DMS79 treated with DMSO at 0.1 percent for 48 hours (cell line): ENCODE measurements around the gene LBHD2.

Experiments
- DNase-seq: peaks from one replicate; lab custom pipeline; 2025; lab: John Stamatoyannopoulos, UW

Gene LBHD2

DNA sequence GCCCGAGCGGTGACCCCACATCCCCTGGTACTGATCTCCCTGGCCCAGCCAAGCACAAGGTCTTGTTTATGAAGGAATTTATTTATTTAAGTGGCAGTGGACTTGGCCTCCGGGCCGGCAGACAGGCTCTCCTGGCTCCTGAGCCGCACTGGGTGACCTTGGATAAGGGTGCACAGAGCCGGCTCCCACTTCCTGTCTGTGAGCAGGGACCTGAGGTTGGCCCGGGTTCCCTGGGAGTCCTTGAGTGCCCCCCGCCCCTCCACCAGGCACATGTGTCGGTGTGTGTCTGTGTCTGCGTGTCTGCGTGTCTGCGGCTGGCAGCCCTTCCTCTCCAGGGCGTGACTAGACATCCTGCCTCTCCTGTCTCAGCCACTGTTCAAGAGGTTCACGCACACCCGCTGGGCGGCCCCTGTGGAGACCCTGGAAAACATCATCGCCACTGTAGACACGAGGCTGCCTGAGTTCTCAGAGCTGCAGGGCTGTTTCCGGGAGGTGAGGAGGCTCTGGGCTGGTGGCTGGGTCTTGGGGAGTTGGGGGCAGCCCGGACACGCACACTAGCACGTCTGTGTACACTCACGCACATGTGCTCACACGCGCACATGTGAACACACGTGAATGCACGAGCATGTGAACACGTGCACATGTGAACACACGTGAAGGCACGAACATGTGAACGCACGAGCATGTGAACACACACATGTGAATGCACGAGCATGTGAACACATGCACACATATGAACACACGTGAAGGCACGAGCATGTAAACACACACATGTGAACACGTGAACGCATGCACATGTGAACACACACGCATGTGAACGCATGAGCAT is 48.6 kb downstream of the LBHD2 start:
- DNase-seq: no peak

DNA sequence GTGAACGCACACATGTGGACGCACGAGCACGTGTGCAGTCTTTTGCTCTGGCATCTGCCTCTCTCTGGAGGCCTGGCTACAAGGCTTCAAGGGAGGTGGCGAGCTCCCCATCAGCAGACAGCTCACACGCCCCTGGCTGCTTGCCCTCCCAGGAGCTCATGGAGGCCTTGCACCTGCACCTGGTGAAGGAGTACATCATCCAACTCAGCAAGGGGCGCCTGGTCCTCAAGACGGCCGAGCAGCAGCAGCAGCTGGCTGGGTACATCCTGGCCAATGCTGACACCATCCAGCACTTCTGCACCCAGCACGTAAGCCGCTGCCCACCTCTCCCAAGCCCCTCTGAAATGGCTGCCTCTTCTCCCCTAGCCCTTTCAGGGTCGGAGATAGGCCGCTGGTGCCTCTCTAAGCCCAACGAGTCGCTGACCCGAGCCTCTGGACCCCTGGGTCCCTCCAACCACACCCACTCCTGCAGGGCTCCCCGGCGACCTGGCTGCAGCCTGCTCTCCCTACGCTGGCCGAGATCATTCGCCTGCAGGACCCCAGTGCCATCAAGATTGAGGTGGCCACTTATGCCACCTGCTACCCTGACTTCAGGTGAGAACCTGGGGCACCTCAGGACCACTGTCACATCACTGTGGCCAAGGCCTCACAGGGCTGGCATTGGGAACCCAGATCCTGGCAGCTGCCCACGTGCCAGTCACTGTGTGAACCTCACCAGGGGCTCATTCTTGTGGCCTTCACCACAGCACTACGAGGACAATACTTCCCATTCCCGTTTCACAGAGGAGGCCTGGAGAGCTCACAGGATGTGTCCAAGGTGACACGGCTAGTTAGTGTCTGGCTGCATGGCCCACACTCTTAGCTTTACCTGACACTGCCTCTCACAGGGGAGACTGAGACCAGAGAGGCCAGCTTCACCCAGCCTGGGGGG is 49.5 kb downstream of the LBHD2 start:
- no peak for DNase-seq

DNA sequence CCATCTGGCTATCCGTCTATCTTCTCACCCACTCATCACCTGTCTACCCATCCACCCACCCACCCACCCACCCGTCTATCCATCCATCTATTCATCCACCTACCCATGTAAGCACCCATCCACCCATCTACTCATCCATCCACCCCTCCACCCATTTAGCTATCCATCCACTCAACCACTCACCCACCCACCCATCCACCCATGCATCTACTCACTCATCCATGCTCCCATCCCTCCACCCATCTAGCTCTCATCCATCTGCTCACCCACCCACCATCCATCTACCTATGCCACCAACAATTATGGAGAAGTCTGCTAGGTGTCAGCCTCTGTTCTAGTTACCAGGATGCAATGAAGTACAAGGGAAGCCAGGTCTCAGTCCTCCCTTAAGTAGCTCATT is 50.4 kb downstream of the LBHD2 start:
- no peak for DNase-seq

DNA sequence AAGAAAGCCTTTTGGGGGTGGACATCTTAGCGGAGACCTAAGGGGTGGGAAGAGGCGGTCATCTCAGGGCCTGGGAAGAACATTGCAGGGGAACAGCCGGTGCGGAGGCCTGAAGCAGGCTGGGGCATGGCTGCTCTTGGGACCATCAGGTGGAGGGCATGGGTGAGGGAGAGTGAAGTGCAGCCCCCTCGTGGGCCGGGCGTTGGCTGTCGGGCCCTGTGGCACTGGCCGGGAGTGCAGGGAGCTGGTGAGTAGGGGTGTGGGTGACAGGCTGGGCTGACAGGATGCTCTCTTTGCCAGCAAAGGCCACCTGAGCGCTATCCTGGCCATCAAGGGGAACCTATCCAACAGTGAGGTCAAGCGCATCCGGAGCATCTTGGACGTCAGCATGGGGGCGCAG is 50.9 kb downstream of the LBHD2 start:
- DNase-seq: no peak

DNA sequence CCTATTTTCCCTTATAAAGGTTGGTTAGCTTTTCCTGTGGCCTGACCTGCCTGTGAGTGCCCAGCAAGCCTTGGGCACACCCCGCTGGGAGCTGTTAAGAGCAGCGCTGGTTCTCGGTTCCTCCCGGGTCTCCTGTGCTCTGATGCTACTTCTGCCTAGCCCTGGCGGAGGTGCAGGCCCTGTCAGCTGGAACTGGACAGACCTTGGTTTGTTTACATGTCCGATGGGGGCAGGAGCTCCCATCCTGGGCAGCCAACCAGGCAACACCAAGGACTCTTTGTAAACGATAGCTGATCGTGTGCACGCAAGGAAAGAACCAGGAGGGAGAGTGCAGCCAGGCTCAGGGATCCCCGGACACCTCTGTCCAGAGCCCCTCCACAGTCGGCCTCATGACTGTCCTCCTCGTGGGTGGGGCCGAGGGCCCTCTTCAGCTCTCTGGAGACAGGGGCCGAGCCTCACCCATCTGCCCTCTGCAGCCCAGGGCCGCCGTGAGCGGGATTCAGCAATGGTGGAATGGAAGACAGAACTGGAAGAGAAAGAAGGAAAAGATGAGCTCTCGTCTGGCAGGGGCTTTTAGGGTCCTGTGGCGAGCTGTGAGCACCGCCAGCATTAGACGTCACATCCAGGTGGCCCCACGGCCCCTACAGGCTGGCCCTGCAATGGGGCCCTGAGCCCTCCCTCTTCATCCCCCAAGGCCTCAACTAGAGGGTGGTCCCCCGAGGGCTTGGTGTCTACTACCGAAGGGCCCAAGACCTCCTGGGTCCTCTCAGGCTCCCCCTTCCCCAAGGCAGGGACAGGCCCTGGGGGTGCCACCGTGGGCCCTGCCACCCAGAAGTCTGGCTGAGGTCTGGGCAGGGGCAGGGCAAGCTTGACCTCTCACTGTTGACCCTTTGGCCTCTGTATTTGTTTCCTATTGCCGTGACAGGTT is 51.6 kb downstream of the LBHD2 start:
- no peak for DNase-seq

DNA sequence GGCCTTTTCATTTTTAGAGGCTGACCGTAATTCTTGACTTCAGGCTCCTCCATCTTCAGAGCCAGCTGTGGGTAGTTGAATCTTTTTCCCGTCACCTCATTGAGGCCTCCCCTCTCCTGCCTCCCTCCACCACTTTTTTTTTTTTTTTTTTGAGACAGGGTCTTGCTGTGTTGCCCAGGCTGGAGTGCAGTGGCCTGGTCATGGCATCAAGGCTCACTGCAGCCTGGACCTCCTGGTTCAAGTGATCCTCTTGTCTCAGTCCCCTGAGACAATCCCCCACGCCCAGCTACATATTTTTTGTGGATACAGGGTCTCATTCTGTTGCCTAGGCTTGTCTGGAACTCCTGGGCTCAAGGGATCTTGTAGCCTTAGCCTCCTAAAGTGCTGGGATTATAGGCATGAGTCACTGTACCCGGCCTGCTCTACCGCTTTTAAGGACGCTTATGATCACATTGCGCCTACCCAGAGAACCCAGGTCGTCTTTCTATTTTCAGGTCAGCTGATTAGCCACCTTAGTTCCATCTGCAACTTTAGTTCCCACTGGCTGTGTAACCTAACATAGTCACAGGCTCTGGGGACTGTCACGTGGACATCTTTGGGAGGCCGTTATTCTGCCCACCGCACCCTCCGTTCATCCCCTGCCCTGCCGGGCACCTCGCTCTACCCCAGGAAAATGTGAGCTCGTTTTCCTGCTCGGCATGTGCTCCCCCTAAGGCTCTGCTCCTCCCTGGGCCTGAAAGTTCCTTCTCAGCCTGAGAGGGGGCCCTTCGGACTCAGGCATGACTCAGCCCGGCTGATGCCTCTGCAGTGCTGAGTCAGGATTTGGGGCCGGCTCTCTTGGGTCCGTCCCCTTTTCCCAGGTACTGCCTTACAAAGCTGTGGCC is 52.6 kb downstream of the LBHD2 start:
- DNase-seq: no peak

DNA sequence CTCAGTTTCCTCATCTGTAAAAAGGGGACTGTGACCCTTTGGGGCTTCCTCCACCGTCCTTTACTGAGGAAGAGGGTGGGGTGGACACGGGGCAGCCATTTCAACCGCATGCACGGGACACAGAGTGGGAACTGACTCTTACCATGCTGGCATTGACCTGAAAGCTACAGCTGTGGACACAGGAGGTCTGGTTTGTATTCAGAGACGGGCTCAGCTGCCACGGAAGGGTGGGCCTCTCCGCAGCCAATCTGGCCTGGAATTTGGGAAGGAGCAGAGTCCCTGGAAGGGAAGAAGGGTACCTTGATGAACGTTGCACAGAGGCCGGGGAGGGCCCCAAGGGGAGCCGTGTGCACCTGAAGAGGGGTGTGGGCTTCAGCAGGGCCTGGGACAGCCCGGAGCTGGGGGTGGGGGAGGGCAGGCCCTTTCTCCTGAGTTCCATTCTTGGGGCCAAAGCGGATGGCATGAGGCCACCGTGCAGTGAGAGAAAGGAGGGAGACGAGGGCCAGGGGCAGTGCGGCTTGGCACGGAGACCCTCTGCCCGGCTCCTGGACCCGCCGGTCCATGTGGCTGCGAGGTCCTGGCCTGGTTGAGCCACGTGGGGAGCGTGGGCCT is 53.8 kb downstream of the LBHD2 start:
- no peak for DNase-seq

DNA sequence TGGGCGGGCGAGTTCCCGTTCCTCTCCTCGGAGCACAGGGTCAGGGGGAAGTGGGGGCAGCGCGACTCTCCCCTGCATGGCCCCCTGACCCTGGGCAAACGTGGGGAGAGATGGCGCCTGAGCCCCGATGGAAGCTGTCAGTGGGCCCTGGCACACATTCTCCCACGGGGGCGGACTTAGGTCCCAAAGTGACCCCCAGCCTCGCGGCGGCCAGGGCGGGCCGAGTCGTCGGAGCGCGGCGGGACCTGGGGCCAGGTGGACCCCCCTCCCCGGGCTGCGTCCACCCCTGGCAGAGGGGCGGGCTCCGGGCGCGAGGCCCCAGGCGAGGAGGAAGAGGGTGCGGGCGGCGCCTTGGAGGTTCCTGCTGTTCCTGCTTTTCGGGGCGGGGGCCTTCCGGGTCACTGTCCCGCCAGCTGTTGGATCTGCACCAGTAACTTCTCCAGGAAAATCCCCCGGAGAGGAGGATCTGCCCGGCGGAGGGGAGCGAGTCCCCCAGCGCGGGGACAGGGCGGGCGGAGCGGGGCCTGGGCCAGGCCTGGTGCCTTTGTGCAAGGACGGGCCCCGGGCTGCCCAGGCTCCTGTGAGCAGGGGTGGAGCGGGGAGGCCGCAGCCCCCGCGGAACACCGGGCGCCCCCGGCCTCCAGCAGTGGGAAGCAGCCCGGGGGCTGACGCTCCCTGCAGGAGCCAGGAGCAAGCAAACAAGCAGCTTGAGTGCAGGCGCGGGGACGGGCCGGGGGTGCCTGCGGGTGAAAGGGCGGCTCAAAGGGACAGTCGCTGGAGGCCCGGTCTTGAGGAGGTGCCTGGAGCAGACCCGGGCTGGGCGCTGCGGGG is 54.5 kb downstream of the LBHD2 start:
- DNase-seq: no peak

DNA sequence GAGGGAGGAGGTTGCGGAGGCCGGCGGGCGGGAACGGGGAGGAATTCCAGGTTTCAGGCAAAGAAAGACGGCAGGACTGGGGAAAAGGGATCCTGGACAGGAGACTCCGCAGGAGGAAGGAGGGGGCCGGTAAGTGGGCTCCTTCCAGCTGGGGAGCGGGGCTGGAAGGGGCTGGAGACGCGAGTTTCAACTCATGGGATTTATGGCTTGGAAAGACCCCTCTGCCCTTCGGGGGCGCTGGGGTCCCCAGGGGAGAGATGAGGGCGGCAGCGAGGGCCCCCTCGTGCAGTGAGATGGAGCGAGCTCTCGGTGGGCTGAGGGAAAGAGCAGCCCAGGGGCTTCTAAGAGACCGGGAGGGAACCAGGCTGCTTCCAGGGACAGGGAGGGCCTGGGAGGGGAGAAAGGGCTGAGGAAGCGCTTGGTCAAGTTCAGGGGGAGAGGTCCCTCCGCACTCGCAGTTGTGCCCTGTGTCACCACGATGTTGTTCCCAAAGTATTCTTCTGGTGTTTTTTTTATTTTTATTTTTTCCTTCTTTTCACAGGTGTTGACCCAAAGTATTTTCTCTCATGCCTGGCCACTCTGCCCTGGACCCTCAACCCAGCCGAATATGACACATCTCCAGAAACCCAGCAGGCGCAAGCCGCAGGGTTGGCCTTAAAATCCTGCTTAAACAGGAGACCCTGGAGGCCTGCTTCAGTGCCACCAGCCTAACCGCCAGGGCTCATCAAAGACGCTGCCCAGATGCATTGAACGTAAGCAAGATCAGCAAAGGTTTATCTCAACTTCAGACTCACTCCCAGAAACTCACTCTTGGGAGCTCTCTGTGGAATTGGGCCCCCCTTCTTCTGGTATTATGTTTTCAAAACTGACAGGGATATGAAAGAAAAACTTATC is 55.4 kb downstream of the LBHD2 start:
- DNase-seq: no peak
